Mesendoderm (in vitro differentiated cells): ENCODE measurements around the gene SLC25A45. TPM values are rescaled to one million over a fixed set of nuclear protein-coding genes. Genes with fewer than 3 reads are reported as not detected.

Source experiments
- DNase-seq: peaks from one replicate; pipeline ENCODE4 v3.0.0; 2013
- H2AK5ac ChIP-seq: 2 replicates; pipeline ENCODE4 v1.6.1; 2013; ENCODE audit warnings: low read length, inconsistent platforms
- H2BK120ac ChIP-seq: 2 replicates; pipeline ENCODE4 v1.6.1; 2013; ENCODE audit warnings: low read depth, mild to moderate bottlenecking, low read length, moderate library complexity, mixed read lengths
- H2BK15ac ChIP-seq: replicated peaks from 2 replicates; pipeline ENCODE4 v1.6.1; 2013; ENCODE audit warnings: low read depth, mild to moderate bottlenecking, moderate library complexity
- H2BK5ac ChIP-seq: 2 replicates; pipeline ENCODE4 v1.6.1; 2013; ENCODE audit warnings: low read length, inconsistent platforms
- H3K18ac ChIP-seq: 2 replicates; pipeline ENCODE4 v1.6.1; 2013; ENCODE audit warnings: mild to moderate bottlenecking, low read length, mixed read lengths
- H3K23ac ChIP-seq: one replicate; pipeline ENCODE4 v1.6.1; 2013; ENCODE audit warnings: low read length
- H3K27ac ChIP-seq: 2 replicates; pipeline ENCODE4 v1.5.1; 2013; ENCODE audit warnings: low read depth, mild to moderate bottlenecking, inconsistent platforms, low read length, moderate library complexity
- H3K27me3 ChIP-seq: 2 replicates; pipeline ENCODE4 v1.6.1; 2013; ENCODE audit warnings: low read length, control low read depth, mild to moderate bottlenecking, inconsistent platforms; ENCODE audit not compliant: insufficient read depth, poor library complexity
- H3K36me3 ChIP-seq: 2 replicates; pipeline ENCODE4 v1.6.1; 2013; ENCODE audit warnings: low read length, inconsistent platforms; ENCODE audit not compliant: control insufficient read depth, insufficient read depth
- H3K4ac ChIP-seq: one replicate; pipeline ENCODE4 v1.6.1; 2013; ENCODE audit warnings: low read depth, mild to moderate bottlenecking, low read length, moderate library complexity
- H3K4me1 ChIP-seq: 2 replicates; pipeline ENCODE4 v1.6.1; 2013; ENCODE audit warnings: low read depth, low read length, inconsistent platforms; ENCODE audit not compliant: control insufficient read depth
- H3K4me2 ChIP-seq: 2 replicates; pipeline ENCODE4 v1.6.1; 2013; ENCODE audit warnings: low read length
- H3K4me3 ChIP-seq: 2 replicates; pipeline ENCODE4 v1.5.1; 2013; ENCODE audit warnings: mild to moderate bottlenecking, low read length
- H3K56ac ChIP-seq: one replicate; pipeline ENCODE4 v1.6.1; 2013; ENCODE audit warnings: low read length
- H3K79me1 ChIP-seq: 2 replicates; pipeline ENCODE4 v1.6.1; 2013; ENCODE audit warnings: low read length, inconsistent platforms
- H3K79me2 ChIP-seq: 2 replicates; pipeline ENCODE4 v1.6.1; 2013; ENCODE audit warnings: mild to moderate bottlenecking, low read length; ENCODE audit not compliant: control insufficient read depth, insufficient read depth
- H3K9ac ChIP-seq: 2 replicates; pipeline ENCODE4 v1.6.1; 2013; ENCODE audit warnings: low read length, inconsistent platforms
- H4K5ac ChIP-seq: one replicate; pipeline ENCODE4 v1.6.1; 2013; ENCODE audit warnings: low read length
- H4K8ac ChIP-seq: one replicate; pipeline ENCODE4 v1.6.1; 2013; ENCODE audit warnings: low read depth, mild to moderate bottlenecking, control low read depth, low read length, moderate library complexity
- WGBS: extraction: QIAGEN DNeasy Blood & Tissue Kit; methylation state at CpG from one replicate; pipeline ENCODE4 v1.1.7; 2013; ENCODE audit warnings: low lambda C conversion rate, missing lambda C conversion rate; ENCODE audit not compliant: insufficient coverage; ENCODE audit errors: extremely low coverage; 5-methylcytosine and 5-hydroxymethylcytosine counted together
- polyA plus RNA-seq, 2 experiments: library from polyadenylated mRNA; stranded (reverse); fragments of 200-250 nt; gene quantifications; one replicate each; pipeline ENCODE4 v1.2.3, GENCODE V29; 2013

Gene SLC25A45, protein sequence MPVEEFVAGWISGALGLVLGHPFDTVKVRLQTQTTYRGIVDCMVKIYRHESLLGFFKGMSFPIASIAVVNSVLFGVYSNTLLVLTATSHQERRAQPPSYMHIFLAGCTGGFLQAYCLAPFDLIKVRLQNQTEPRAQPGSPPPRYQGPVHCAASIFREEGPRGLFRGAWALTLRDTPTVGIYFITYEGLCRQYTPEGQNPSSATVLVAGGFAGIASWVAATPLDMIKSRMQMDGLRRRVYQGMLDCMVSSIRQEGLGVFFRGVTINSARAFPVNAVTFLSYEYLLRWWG
- 0.95 TPM for polyA plus RNA-seq (2013, experiment 1 of 2)
- 0.76 TPM for polyA plus RNA-seq (2013, experiment 2 of 2)

DNA sequence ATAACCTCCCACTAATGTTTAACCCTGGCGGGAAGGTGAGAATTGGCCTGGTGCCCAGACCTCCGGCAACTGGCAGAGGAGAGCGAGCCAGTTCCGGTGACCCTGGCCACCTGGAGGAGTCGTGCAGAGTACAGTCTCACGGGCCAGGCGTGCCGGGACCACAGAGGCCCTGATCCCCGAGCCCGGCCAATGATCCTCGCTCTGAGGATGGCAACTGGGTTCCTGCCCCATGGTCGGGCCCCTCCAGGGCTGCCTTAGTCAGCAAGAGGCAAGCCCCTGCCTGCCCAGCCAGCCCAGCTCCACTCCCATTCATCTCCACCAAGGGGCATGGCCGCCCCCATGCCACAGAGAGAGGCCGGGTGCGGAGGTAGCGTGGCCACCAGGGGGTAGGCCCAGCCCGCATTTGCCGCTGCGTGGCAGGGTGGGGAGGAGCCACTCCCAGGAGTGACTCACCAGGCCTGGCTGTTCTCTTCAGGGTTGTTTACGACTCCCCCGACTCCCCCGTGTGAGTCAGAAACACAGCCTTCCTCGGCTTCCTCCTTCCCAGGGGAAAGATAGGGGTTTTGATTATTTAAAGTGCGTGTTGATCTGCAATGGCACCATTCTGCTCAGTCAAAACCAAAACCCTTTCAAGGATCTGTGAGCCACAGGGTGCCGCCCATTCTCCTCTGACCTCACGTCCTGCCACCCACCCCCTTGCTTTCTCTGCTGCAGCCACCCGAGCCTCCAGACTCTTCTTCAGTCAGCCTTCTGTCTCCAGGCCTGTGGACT lies at the start of gene SLC25A45:
SLC25A45 (minus strand) TSS at position 614 of the 771 bp plus-strand sequence. CDS start 695 bp downstream, outside the sequence.
- peak; percentile 94 for DNase-seq
- Histone ChIP-seq H3K18ac (peak within 1 kb of the TSS; percentile 16), H3K4ac (peak within 1 kb of the TSS; percentile 41), H3K79me2 (no peaks in the 10 kb centered on the region), H3K9ac (peak within 1 kb of the TSS; percentile 49), H4K5ac (no peak within 1 kb of the TSS), H2BK15ac (no peak within 1 kb of the TSS), H3K36me3 (no peaks in the 10 kb centered on the region), H3K4me2 (no peak within 1 kb of the TSS), H3K4me1 (peaks cover 5% of the 10 kb centered on the region), H3K4me3 (no peak within 1 kb of the TSS), H2AK5ac (peak within 1 kb of the TSS; percentile 17), H3K79me1 (no peaks in the 10 kb centered on the region), H3K27ac (peak within 1 kb of the TSS; percentile 70), H3K56ac (peak within 1 kb of the TSS; percentile 82), H3K23ac (no peak within 1 kb of the TSS), H2BK120ac (peak within 1 kb of the TSS; percentile 3), H2BK5ac (peak within 1 kb of the TSS; percentile 68), H4K8ac (no peak within 1 kb of the TSS), H3K27me3 (no peaks in the 10 kb centered on the region)
- WGBS: no CpG with 5 or more reads among the region's 27 CpGs

DNA sequence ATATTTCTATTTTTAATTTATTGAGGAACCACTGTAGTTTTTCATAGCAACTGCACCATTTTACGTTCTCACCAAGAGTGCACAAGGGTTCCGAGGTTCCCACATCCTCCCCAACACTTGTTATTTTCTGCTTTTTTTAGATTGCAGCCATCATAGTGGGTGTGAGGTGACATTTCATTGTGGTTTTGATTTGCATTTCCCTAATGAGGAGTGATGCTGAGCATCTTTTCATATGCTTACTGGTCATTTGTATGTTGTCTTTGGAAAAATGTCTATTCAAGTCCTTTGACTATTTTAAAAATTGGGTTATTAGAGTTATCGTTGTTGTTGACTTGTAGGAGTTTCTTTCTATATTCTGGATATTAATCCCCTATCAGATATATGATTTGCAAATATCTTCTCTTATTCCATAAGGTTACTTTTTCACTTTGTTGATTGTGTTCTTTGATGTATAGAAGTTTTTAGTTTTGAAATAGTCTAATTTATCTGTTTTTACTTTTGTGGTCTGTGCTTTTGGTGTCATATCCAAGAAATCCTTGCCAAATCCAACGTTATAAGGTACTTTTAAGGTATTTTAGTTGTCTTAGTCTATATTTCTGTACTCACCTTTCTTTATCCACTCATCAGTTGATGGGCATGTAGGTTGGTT lies 49.1 kb upstream of the SLC25A45 start:
- Histone ChIP-seq H2BK15ac (no peak overlapping the region), H2BK5ac (no peak overlapping the region), H3K4ac (no peak overlapping the region), H3K79me2 (peaks cover 15% of the 10 kb centered on the region), H3K4me3 (no peak overlapping the region), H4K8ac (no peak overlapping the region), H3K36me3 (no peaks in the 10 kb centered on the region), H3K9ac (no peak overlapping the region), H3K4me1 (peaks cover 12% of the 10 kb centered on the region), H3K27me3 (no peaks in the 10 kb centered on the region), H3K79me1 (peaks cover 8% of the 10 kb centered on the region), H2AK5ac (no peak overlapping the region), H3K56ac (no peak overlapping the region), H3K23ac (no peak overlapping the region), H2BK120ac (no peak overlapping the region), H4K5ac (no peak overlapping the region), H3K18ac (no peak overlapping the region), H3K4me2 (no peak overlapping the region), H3K27ac (no peak overlapping the region)
- no CpG with 5 or more reads among the region's 4 CpGs for WGBS
- no peak for DNase-seq

DNA sequence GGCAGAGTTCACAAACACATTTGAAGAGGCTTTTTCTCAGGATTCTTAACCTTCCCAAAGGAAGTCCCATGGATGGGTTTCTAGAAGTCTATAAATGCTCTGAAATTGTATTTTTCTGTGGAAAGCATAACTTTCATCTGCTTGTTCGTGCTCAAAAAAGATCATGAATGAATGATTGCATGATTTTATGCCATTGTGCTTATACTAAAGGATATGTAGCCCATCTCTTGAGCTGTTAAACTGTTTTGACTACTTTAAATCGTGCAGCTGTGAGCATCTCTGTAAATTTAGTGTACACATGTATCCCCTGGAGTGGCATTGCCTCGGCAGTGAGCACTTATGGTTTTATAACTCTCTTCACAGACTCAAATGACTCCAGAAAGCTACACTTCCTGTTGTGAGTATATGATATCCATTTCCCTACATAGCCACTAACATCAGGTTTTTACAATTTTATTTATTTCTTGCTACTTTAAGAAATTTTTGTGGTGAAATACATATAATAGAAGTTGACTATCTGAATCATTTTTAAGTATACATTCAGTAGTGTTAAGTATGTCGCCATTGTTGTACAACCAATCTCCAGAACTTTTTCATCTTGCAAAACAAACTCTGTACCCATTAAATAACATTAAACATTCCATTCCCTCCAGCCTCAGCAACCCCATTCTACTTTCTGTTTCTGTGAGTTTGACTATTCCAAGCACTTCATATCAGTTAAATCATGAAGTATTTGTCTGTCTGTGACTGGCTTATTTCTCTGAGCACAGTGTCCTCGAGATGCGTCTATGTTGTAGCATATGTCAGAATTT lies 48.2 kb upstream of the SLC25A45 start:
- Histone ChIP-seq H3K18ac (no peak overlapping the region), H3K4me3 (no peak overlapping the region), H2BK120ac (no peak overlapping the region), H3K27me3 (no peaks in the 10 kb centered on the region), H3K79me2 (peaks cover 22% of the 10 kb centered on the region), H2BK5ac (no peak overlapping the region), H3K56ac (no peak overlapping the region), H3K79me1 (peaks cover 9% of the 10 kb centered on the region), H3K9ac (no peak overlapping the region), H3K36me3 (no peaks in the 10 kb centered on the region), H2AK5ac (no peak overlapping the region), H3K27ac (no peak overlapping the region), H3K4ac (no peak overlapping the region), H3K4me1 (peaks cover 14% of the 10 kb centered on the region), H4K5ac (no peak overlapping the region), H4K8ac (no peak overlapping the region), H3K23ac (no peak overlapping the region), H2BK15ac (no peak overlapping the region), H3K4me2 (no peak overlapping the region)
- no peak for DNase-seq
- no CpG with 5 or more reads among the region's 6 CpGs for WGBS

- DNase-seq: no peak
- H3K27ac ChIP-seq: no peak overlapping the region
- H2AK5ac ChIP-seq: no peak overlapping the region
- H2BK120ac ChIP-seq: no peak overlapping the region
- H3K27me3 ChIP-seq: no peaks in the 10 kb centered on the region
- no peaks in the 10 kb centered on the region for H3K36me3 ChIP-seq
- H3K4ac ChIP-seq: no peak overlapping the region
- H3K23ac ChIP-seq: no peak overlapping the region
- WGBS: no CpG with 5 or more reads among the region's 9 CpGs
- H2BK15ac ChIP-seq: no peak overlapping the region
- peak overlapping the region; percentile 3 for H3K56ac ChIP-seq
- H2BK5ac ChIP-seq: no peak overlapping the region
- no peak overlapping the region for H4K8ac ChIP-seq
- H4K5ac ChIP-seq: no peak overlapping the region
- H3K4me3 ChIP-seq: no peak overlapping the region
- H3K4me1 ChIP-seq: peaks cover 15% of the 10 kb centered on the region
- H3K4me2 ChIP-seq: no peak overlapping the region
- no peak overlapping the region for H3K18ac ChIP-seq
- H3K9ac ChIP-seq: peak overlapping the region; percentile 2
- H3K79me1 ChIP-seq: peaks cover 9% of the 10 kb centered on the region
- H3K79me2 ChIP-seq: peaks cover 29% of the 10 kb centered on the region
These were observed 47.4 kb upstream of the SLC25A45 start for GRCh38 chr11:65429724-65430405.

DNA sequence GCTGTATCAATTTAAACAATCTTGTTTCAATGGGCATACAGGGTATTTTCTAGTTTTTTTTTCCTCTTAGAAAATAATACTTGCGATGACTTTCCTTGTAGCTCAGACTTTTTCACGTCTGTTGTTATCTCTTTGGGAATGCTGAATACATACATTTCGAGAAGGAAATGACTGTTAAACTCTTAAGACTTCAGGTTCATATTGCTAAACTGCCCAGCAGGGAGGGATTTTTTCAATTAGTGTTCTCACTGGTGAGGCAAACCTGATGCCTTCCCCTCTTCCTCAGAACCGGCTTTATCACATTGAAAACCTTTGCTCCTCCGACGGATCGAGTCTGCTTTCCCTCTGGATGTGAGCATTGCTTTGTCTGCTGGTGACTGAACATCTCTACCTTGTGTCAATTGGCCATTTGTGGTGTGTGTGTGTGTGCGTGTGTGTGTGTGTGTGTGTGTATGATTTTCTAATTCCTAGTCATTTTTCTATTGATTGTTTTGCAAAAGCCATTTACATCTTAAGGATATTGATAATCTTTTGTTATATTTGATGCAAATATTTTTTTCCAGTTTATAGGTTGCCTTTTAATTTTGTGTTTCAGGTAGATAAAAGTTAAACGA lies 46.7 kb upstream of the SLC25A45 start:
- H4K5ac ChIP-seq: no peak overlapping the region
- H3K18ac ChIP-seq: no peak overlapping the region
- H4K8ac ChIP-seq: no peak overlapping the region
- no peaks in the 10 kb centered on the region for H3K36me3 ChIP-seq
- peaks cover 14% of the 10 kb centered on the region for H3K79me1 ChIP-seq
- H3K9ac ChIP-seq: no peak overlapping the region
- H3K4me1 ChIP-seq: peaks cover 21% of the 10 kb centered on the region
- H2BK5ac ChIP-seq: no peak overlapping the region
- DNase-seq: peak; percentile 74
- no peak overlapping the region for H2BK15ac ChIP-seq
- H3K4me2 ChIP-seq: no peak overlapping the region
- no peak overlapping the region for H2AK5ac ChIP-seq
- H3K4ac ChIP-seq: no peak overlapping the region
- no peak overlapping the region for H2BK120ac ChIP-seq
- H3K27ac ChIP-seq: no peak overlapping the region
- WGBS: no CpG with 5 or more reads among the region's 9 CpGs
- H3K4me3 ChIP-seq: no peak overlapping the region
- H3K56ac ChIP-seq: no peak overlapping the region
- no peaks in the 10 kb centered on the region for H3K27me3 ChIP-seq
- H3K79me2 ChIP-seq: peaks cover 35% of the 10 kb centered on the region
- no peak overlapping the region for H3K23ac ChIP-seq
